Iris pigment epithelial cell (primary cell): ENCODE results near the gene FKBP8.

Source experiments
- DNase-seq: peaks from one replicate; pipeline ENCODE4 v3.0.0-alpha.2; 2011; ENCODE audit warnings: low read depth

FKBP8 gene

DNA sequence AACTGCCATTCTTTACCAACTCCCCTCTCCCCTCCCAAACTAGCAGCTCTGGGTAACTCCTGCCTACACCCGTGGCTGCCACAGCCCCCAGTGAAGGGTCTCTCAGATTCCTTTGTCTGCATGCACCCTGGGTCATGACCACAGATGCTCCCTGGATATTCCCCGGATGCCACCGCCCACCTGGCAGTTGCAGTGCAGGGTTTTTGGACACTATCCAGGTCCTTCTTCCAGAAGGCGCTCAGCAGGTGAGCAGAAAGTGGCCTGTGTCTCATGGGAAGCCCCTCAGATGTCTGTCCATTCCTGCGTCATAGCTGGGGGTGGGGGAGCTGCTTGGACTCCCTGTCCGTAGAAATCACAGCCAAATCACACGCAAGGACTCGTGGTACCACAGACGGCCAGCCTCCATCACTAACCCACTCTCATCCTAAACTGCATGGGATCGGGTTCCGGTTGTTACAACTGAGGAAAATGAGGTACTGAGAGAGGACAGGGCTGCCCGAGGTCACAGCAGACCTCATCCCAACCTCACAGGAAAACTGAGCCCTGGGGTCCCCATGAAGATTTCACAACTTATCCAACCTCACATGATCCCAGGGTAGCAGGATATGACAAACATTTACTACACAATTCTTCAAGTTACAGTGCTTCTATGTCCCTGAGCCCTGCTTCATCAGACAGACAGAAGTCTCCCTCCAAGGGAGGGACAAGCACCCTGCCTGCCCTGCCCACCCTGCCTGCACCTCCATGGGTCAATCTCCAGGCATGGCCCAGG lies 60.1 kb downstream of the FKBP8 start:
- DNase-seq: no peak
